Natural killer cell (primary cell): ENCODE data around the gene CCR2. TPM values are rescaled to one million over a fixed set of nuclear protein-coding genes. Genes with fewer than 3 reads are reported as not detected.

Experiments used
- ATAC-seq, 3 donors: fragments of 150-1000 bp in 2 of 3; fragments of 200-7000 bp in 1 of 3; cut with Tn5 transposase; 1 replicate in 1 of 3; 2 replicates in 2 of 3; pipeline ENCODE4 v1.10.0; 2021; ENCODE audit warnings: mild to moderate bottlenecking in 2 of 3, moderate library complexity in 2 of 3
- DNase-seq, 2 donors: peaks; one replicate each; pipeline versions ENCODE4 v3.0.0 to v3.0.0-alpha.2; 2013 to 2021; ENCODE audit warnings: mixed read lengths in 1 of 2
- H3K27ac ChIP-seq: one replicate; pipeline ENCODE4 v1.5.1; 2013; ENCODE audit warnings: mild to moderate bottlenecking, low read length
- H3K27me3 ChIP-seq: one replicate; pipeline ENCODE4 v1.6.1; 2013; ENCODE audit warnings: low read length; ENCODE audit not compliant: control insufficient read depth, insufficient read depth
- H3K36me3 ChIP-seq: one replicate; pipeline ENCODE4 v1.6.1; 2013; ENCODE audit warnings: low read length; ENCODE audit not compliant: control insufficient read depth, insufficient read depth
- H3K4me1 ChIP-seq: one replicate; pipeline ENCODE4 v1.6.1; 2013; ENCODE audit warnings: low read length; ENCODE audit not compliant: control insufficient read depth, insufficient read depth
- H3K4me3 ChIP-seq: one replicate; pipeline ENCODE4 v1.5.1; 2013; ENCODE audit warnings: low read length
- H3K9me3 ChIP-seq: one replicate; pipeline ENCODE4 v1.6.1; 2013; ENCODE audit warnings: low read length; ENCODE audit not compliant: control insufficient read depth, insufficient read depth
- H3K27ac Mint-ChIP-seq, 2 donors: one replicate each; pipeline ENCODE4 v1.8.0; 2022; ENCODE audit warnings: mild to moderate bottlenecking in 2 of 2, mixed read lengths in 2 of 2, moderate library complexity in 1 of 2
- H3K27me3 Mint-ChIP-seq, 2 donors: one replicate each; pipeline ENCODE4 v1.8.0; 2022; ENCODE audit warnings: low read depth in 2 of 2, mixed read lengths in 2 of 2
- H3K36me3 Mint-ChIP-seq: one replicate; pipeline ENCODE4 v1.8.0; 2022; ENCODE audit warnings: mixed read lengths
- H3K4me1 Mint-ChIP-seq, 2 donors: one replicate each; pipeline ENCODE4 v1.8.0; 2022; ENCODE audit warnings: mixed read lengths in 2 of 2
- H3K4me3 Mint-ChIP-seq: one replicate; pipeline ENCODE4 v1.8.0; 2022; ENCODE audit warnings: mild to moderate bottlenecking, moderate library complexity, mixed read lengths
- H3K9me3 Mint-ChIP-seq, 2 donors: one replicate each; pipeline ENCODE4 v1.8.0; 2022; ENCODE audit warnings: mixed read lengths in 2 of 2
- CTCF ChIP-seq: fragments of 200-600 bp; IDR thresholded peaks from one replicate; pipeline ENCODE4 v1.8.0; 2022; ENCODE audit warnings: antibody characterized with exemption
- WGBS: methylation state at CpG from one replicate; pipeline ENCODE4 v1.1.7; 2013; ENCODE audit warnings: missing lambda C conversion rate; ENCODE audit not compliant: insufficient coverage; 5-methylcytosine and 5-hydroxymethylcytosine counted together
- intact Hi-C: fragments of 100-400 bp; cut with micrococcal nuclease; formaldehyde crosslinking; loops from one replicate; pipeline ENCODE4 v1.14.2; 2022
- total RNA-seq, 4 donors: library from RNA; stranded (reverse); fragments of 120-200 nt in 1 of 4; gene quantifications; one replicate each; pipeline versions ENCODE4 v1.2.3 to v1.2.4, GENCODE V29; 2013 to 2022

CCR2 gene
- total RNA-seq, 3 donors from 2014 or later (not counting 1 experiment from before 2014, with no cell fraction given): 0.21 to 9.8 (median 1.7) TPM

DNA sequence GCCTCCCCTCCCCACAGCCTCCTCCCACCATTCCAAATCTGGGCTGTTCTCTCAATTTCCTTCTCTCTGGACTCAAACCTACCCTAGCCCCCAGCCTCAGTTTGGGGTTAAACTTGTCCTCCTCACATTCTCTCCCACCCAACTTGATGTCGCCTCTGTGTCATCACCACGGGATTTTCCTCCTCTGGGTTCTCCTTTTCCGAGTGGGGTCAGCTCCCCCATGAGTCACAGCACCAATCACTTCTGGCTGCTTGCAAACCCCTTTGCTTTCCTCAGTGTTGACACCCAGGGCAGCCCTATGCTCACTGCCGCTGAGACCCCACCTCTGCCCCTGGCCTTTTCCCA is 52.5 kb downstream of the CCR2 start:
- ATAC-seq: peak in 2 of 3 donors; percentile 4 to 45
- WGBS: 93% methylated on average over 4 of the region's 4 CpGs
- H3K4me3 ChIP-seq: no peak overlapping the region

GRCh38 chr3:46406788-46407611 is 53.1 kb downstream of the CCR2 start, which contains the start of the genes CCR5AS and CCRL2:
Gene CCR5AS, minus strand, starts transcription at chr3:46407066.
Gene CCRL2, plus strand, starts transcription at chr3:46407259. Its CDS starts 821 bp downstream, at chr3:46408080.
- DNase-seq (peak; percentile 36 to 74), ATAC-seq (peak; percentile 82 to 84 (median 83))
- Histone ChIP-seq H3K4me3 (peak within 1 kb of the TSS; percentile 40), H3K4me1 (peaks cover 34% of the 10 kb centered on the region), H3K36me3 (no peaks in the 10 kb centered on the region), H3K27ac (peak within 1 kb of the TSS; percentile 54), H3K9me3 (no peaks in the 10 kb centered on the region), H3K27me3 (no peaks in the 10 kb centered on the region)
- intact Hi-C loops: no loop called here
- H3K4me3 Mint-ChIP-seq: peak within 1 kb of the TSS; percentile 83
- TF ChIP-seq CTCF: no peak
- no peaks in the 10 kb centered on the region for H3K36me3 Mint-ChIP-seq
- no peaks in the 10 kb centered on the region for H3K9me3 Mint-ChIP-seq
- WGBS: 26% methylated on average over 20 of the region's 20 CpGs
- H3K27me3 Mint-ChIP-seq: no peaks in the 10 kb centered on the region
- H3K4me1 Mint-ChIP-seq: peaks cover 9 to 30% of the 10 kb centered on the region in 2 donors
- H3K27ac Mint-ChIP-seq: peak within 1 kb of the TSS; percentile 87 to 92

More for the DNA sequence above, 52.5 kb downstream of the CCR2 start:
- H3K4me1 Mint-ChIP-seq: peaks cover 9 to 30% of the 10 kb centered on the region in 2 donors
- H3K27ac ChIP-seq: peak overlapping the region; percentile 54
- no peaks in the 10 kb centered on the region for H3K36me3 Mint-ChIP-seq
- no peak for TF ChIP-seq CTCF
- H3K9me3 Mint-ChIP-seq: no peaks in the 10 kb centered on the region
- H3K4me3 Mint-ChIP-seq: peak overlapping the region; percentile 35
- H3K36me3 ChIP-seq: no peaks in the 10 kb centered on the region
- no peaks in the 10 kb centered on the region for H3K9me3 ChIP-seq
- H3K27me3 Mint-ChIP-seq: no peaks in the 10 kb centered on the region
- intact Hi-C loops: no loop called here
- H3K4me1 ChIP-seq: peaks cover 34% of the 10 kb centered on the region
- H3K27ac Mint-ChIP-seq: peak overlapping the region; percentile 87 to 92
- DNase-seq: peak in 1 of 2 donors; percentile 20
- no peaks in the 10 kb centered on the region for H3K27me3 ChIP-seq

- DNase-seq (no peak), ATAC-seq (no peak)
- Histone ChIP-seq H3K4me3 (no peak overlapping the region), H3K4me1 (peaks cover 34% of the 10 kb centered on the region), H3K9me3 (no peaks in the 10 kb centered on the region), H3K27ac (no peak overlapping the region), H3K27me3 (no peaks in the 10 kb centered on the region), H3K36me3 (no peaks in the 10 kb centered on the region)
- 92% methylated on average over 7 of the region's 7 CpGs for WGBS
- Mint-ChIP-seq H3K27me3 (no peaks in the 10 kb centered on the region), H3K27ac (peak overlapping the region; percentile 87 to 92), H3K36me3 (no peaks in the 10 kb centered on the region), H3K4me1 (peaks cover 9 to 30% of the 10 kb centered on the region in 2 donors), H3K9me3 (no peaks in the 10 kb centered on the region), H3K4me3 (peak overlapping the region; percentile 83)
- intact Hi-C loops: no loop called here
- no peak for TF ChIP-seq CTCF
Measured at GRCh38 chr3:46407970-46408369, 54.1 kb downstream of the CCR2 start.
